NCI-H128 (cell line): ENCODE results near the gene TCP11.

Source experiments
- DNase-seq: peaks from one replicate; lab custom pipeline; 2025; ENCODE audit not compliant: unreplicated experiment; lab: John Stamatoyannopoulos, UW

Gene TCP11

GRCh38 chr6:35082733-35083403 is 58.3 kb downstream of the TCP11 start:
- DNase-seq = no peak

- no peak for DNase-seq
These were observed 59.0 kb downstream of the TCP11 start for GRCh38 chr6:35082046-35082732.

GRCh38 chr6:35081426-35081851 is 59.7 kb downstream of the TCP11 start:
- DNase-seq = no peak

- DNase-seq = no peak
These were observed 60.2 kb downstream of the TCP11 start for GRCh38 chr6:35080821-35081425.

- DNase-seq = no peak
These were observed 61.0 kb downstream of the TCP11 start for GRCh38 chr6:35080016-35080680.

- no peak for DNase-seq
These were observed 61.7 kb downstream of the TCP11 start for GRCh38 chr6:35079311-35080000.

- no peak for DNase-seq
These were observed 62.2 kb downstream of the TCP11 start for GRCh38 chr6:35078896-35079295.

- no peak for DNase-seq
These were observed 62.8 kb downstream of the TCP11 start for GRCh38 chr6:35078226-35078850.

- DNase-seq = no peak
These were observed 63.4 kb downstream of the TCP11 start for GRCh38 chr6:35077713-35078105.

- DNase-seq = no peak
These were observed 64.0 kb downstream of the TCP11 start for GRCh38 chr6:35076997-35077712.

GRCh38 chr6:35073766-35074471 is 67.2 kb downstream of the TCP11 start:
- DNase-seq = no peak

- DNase-seq = no peak
These were observed 67.9 kb downstream of the TCP11 start for GRCh38 chr6:35073211-35073610.

GRCh38 chr6:35072698-35073055 is 68.5 kb downstream of the TCP11 start:
- no peak for DNase-seq

- DNase-seq = no peak
These were observed 69.0 kb downstream of the TCP11 start for GRCh38 chr6:35072051-35072697.

- no peak for DNase-seq
These were observed 69.7 kb downstream of the TCP11 start for GRCh38 chr6:35071347-35071994.

- no peak for DNase-seq
These were observed 71.0 kb downstream of the TCP11 start for GRCh38 chr6:35070111-35070510.

GRCh38 chr6:35069262-35069661 is 71.9 kb downstream of the TCP11 start:
- no peak for DNase-seq

- DNase-seq = no peak
These were observed 72.5 kb downstream of the TCP11 start for GRCh38 chr6:35068644-35069043.

- DNase-seq = no peak
These were observed 72.9 kb downstream of the TCP11 start for GRCh38 chr6:35068206-35068605.
